ENCODE measurements around the gene LARP4B.

LARP4B gene

DNA sequence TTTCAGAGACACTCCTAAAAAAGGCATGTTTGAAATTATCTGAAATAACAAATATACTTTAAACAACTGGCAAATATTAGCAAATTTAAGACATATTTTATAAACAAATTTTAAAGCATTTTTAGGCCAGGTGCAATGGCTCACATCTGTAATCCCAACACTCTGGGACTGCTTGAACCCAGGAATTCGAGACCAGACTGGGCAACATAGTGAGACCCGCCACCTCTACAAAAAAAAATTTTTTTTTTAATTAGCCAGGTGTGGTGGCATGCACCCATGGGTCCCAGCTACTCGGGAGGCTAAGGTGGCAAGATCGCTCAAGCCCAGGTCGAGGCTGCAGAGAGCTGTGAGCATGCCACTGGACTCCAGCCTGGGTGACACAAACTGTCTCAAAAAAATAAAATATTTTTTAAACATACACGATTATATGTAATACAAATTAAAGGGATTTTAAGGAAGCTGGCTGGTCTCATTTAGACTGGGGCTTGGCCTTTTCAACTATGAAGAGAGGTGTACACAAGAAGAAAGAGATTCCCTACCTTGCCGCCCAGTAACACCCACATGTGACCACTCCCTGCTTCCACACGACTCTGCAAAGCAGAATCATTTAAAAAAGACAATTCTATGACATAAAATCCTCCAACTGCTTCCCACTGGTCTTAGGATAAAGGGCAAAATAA lies 7.5 kb downstream of the LARP4B start:
- no peak for TF ChIP-seq ZNF274 (IDR thresholded peaks at IDR 0.05; ENCODE audit: low read depth, low read length)

GRCh38 chr10:921471-922414 lies 9.8 kb downstream of the LARP4B start:
- no peak for TF ChIP-seq ZNF274 (IDR thresholded peaks at IDR 0.05; ENCODE audit: low read depth, low read length)
- H3K4me3 ChIP-seq (ENCODE audit: low read length) = no peak overlapping the region

More for the DNA sequence above, 7.5 kb downstream of the LARP4B start:
- H3K4me3 ChIP-seq (ENCODE audit: low read length) = no peak overlapping the region

DNA sequence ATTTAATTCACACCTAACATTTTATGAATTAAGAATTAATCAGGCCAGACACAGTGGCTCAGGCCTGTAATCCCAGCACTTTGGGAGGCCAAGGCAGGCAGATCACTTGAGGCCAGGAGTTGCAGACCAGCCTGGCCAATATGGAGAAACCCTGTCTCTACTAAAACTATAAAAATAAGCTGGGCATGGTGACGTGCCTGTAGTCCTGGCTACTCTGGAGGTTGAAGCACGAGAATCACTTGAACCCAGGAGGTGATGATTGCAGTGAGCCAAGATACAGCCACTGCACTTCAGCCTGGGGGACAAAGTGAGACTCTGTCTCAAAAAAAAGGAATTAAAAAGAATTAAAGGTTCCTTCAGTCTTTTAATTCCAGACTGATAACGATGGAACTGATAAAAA lies 11.1 kb downstream of the LARP4B start:
- H3K4me3 ChIP-seq (ENCODE audit: low read length) = no peak overlapping the region
- TF ChIP-seq ZNF274 (IDR thresholded peaks at IDR 0.05; ENCODE audit: low read depth, low read length) = no peak

DNA sequence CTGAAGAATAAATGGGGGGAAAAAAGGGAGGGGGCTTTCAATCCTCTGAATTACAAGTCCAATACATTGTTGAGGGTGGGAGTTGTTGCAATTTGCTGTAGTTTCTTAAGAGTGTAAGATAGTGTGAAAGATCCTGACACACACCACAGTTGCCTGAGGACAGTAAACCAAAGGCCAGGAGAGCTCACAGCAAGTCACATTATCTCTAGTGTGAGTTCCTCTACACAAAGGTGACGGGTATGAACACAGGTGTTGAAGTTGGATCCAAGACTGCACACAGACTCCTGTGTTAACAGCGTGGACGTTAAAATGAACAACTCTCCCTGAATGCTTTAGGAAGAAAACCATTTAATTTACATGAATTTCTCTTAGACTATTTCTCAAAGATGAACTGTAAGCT lies 12.0 kb downstream of the LARP4B start:
- no peak for TF ChIP-seq ZNF274 (IDR thresholded peaks at IDR 0.05; ENCODE audit: low read depth, low read length)
- no peak overlapping the region for H3K4me3 ChIP-seq (ENCODE audit: low read length)

DNA sequence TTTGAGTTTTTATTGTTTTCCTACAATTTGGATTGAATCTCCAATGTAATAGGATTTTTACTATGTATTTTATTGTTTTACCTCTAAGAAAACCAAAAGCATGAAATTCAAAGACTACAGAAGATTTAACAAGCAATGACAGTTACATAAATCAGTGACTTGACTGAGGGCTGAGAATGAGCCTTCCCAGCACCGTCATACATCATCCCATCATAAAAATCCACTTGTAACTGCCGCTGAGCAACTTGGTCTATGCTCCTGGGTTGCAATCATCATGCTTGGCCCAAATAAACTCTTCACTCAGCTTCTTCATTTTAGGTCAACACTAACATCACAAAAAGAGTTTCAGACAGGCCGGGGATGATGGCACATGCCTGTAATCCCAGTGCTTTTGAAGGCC lies 13.5 kb downstream of the LARP4B start:
- TF ChIP-seq ZNF274 (IDR thresholded peaks at IDR 0.05; ENCODE audit: low read depth, low read length) = no peak
- no peak overlapping the region for H3K4me3 ChIP-seq (ENCODE audit: low read length)

- no peak for TF ChIP-seq ZNF274 (IDR thresholded peaks at IDR 0.05; ENCODE audit: low read depth, low read length)
Observed at GRCh38 chr10:917416-917720, 14.1 kb downstream of the LARP4B start.

DNA sequence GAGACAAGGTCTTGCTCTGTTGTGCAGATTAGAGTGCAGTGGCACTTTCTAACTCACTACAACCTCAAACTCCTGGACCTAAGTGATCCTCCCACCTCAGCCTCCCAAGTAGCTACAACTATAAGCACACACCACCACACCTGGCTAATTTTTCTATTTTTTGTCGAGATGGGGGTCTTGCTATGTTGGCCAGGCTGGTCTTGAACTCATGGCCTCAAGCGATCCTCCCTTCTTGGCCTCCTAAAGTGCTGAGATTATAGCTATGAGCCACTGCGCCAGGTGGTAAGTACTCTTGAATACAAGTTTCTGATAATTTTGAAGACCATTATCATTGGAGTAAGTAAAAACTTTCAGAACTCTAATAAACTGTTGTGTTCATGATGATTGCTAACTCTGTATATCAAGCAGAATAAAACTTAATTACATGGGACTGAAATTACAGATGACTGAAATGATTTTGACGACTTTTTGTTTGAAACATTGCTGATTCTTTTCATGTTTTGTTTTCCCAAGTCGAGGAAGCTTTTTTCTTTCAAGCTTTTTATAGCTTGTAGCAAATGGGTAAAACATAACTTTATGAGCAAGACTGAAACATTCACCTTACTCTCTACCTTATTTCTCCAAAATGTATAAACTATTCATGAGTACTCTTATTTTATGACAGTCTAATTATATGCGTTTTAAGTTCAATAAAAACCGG lies 14.6 kb downstream of the LARP4B start:
- no peak overlapping the region for H3K4me3 ChIP-seq (ENCODE audit: low read length)
- no peak for TF ChIP-seq ZNF274 (IDR thresholded peaks at IDR 0.05; ENCODE audit: low read depth, low read length)

More at GRCh38 chr10:917416-917720, 14.1 kb downstream of the LARP4B start:
- no peak overlapping the region for H3K4me3 ChIP-seq (ENCODE audit: low read length)

GRCh38 chr10:909831-910230 lies 21.7 kb downstream of the LARP4B start:
- TF ChIP-seq ZNF274 (IDR thresholded peaks at IDR 0.05; ENCODE audit: low read depth, low read length) = no peak

DNA sequence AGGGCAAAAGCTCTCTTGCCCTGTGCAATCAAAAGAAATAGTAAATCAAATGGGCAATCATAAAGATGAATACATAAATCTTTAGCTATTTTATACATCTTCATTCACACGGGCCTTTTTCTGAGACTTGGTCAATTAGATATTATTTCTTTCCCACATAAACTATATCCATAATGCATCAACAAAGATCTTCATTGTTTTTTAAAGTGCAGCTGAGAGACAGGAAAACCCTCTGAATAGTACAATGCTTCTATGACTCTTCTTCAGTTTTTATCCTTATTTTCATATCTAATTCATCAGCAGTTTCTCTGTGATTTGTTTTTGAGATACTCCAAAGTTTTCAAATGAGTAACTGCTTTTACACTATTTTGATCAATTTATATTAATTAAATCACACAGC lies 25.5 kb downstream of the LARP4B start:
- no peak overlapping the region for H3K4me3 ChIP-seq (ENCODE audit: low read length)
- no peak for TF ChIP-seq ZNF274 (IDR thresholded peaks at IDR 0.05; ENCODE audit: low read depth, low read length)

More at GRCh38 chr10:909831-910230, 21.7 kb downstream of the LARP4B start:
- H3K4me3 ChIP-seq (ENCODE audit: low read length) = no peak overlapping the region

- no peak for TF ChIP-seq ZNF274 (IDR thresholded peaks at IDR 0.05; ENCODE audit: low read depth, low read length)
- H3K4me3 ChIP-seq (ENCODE audit: low read length) = no peak overlapping the region
Observed at GRCh38 chr10:905503-905902, 26.0 kb downstream of the LARP4B start.

GRCh38 chr10:904403-904802 lies 27.1 kb downstream of the LARP4B start:
- no peak for TF ChIP-seq ZNF274 (IDR thresholded peaks at IDR 0.05; ENCODE audit: low read depth, low read length)

DNA sequence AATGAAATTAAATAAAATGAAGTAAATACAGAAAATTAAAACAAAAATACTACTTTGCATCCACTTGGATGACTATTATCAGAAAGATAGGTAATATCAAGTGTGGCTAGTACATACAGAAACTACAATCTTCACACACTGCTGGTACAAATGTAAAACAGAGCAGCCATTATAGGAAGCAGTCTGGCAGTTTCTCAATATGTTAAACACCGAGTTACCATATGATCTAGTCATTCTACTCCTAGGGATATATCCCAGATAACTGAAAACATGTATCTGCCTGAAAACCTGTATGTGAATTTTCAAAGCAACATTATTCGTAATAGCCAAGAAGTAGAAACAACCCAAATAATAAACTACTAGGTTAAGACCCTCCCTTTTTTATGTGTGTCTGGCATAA lies 33.4 kb downstream of the LARP4B start:
- no peak for TF ChIP-seq ZNF274 (IDR thresholded peaks at IDR 0.05; ENCODE audit: low read depth, low read length)
- H3K4me3 ChIP-seq (ENCODE audit: low read length) = no peak overlapping the region

More at GRCh38 chr10:904403-904802, 27.1 kb downstream of the LARP4B start:
- H3K4me3 ChIP-seq (ENCODE audit: low read length) = no peak overlapping the region

DNA sequence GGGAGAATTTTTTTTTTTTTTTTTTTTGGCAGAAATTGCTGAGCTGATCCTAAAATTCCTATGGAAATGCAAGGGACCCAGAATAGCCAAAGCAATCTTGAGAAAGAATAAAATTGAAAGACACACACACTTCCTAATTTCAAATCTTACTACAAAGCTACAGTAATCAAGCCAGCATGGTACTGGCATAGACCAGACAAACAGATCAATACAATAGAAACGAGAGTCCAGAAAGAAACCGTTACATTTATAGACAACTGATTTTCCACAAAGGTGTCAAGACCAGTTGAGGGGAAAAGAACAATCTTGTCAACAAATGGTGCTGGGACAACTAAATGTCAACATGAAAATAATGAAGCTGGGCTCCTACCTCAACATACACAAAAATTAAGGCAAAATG lies 34.5 kb downstream of the LARP4B start:
- no peak overlapping the region for H3K4me3 ChIP-seq (ENCODE audit: low read length)
- no peak for TF ChIP-seq ZNF274 (IDR thresholded peaks at IDR 0.05; ENCODE audit: low read depth, low read length)

DNA sequence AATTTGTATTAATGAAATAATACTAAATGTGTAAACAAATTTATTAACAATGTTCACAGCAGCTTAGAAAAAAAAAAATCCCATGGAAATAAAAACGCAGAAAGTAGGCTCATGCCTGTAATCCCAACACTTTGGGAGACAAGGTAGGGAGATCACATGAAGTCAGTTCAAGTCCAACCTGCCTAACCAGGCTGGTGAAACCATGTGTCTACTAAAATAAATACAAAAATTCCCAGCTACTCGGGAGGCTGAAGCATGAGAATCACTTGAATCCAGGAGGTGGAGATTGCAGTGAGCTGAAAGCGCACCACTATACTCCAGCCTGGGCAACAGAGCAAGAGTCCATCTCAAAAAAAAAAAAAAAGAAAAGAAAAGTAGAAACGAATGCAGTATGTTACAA lies 36.2 kb downstream of the LARP4B start:
- no peak overlapping the region for H3K4me3 ChIP-seq (ENCODE audit: low read length)
- TF ChIP-seq ZNF274 (IDR thresholded peaks at IDR 0.05; ENCODE audit: low read depth, low read length) = no peak

Data from GM08714 (cell line).